Caco-2 (cell line): ENCODE results near the gene ASTN2. TPM values are rescaled to one million over a fixed set of nuclear protein-coding genes. Genes with fewer than 3 reads are reported as not detected.

Source experiments
- BruUV-seq: library from RNA; stranded (reverse); fragments of 400-500 nt; replicated peaks from 2 replicates; lab custom pipeline; 2021; lab: Mats Ljungman, UMichigan
- CTCF ChIA-PET: fragments of 300-600 bp; sonication (Branson Sonifier 250); formaldehyde crosslinking; loops from one replicate; lab custom pipeline; 2022; ENCODE audit warnings: antibody characterized with exemption; lab: Charles Lee
- POLR2A ChIA-PET: fragments of 300-600 bp; sonication (Branson Sonifier 250); formaldehyde crosslinking; loops from one replicate; lab custom pipeline; 2022; ENCODE audit warnings: antibody characterized with exemption; lab: Charles Lee
- DNase-seq, 2 experiments: peaks; one replicate each; pipeline versions ENCODE4 v3.0.0 to v3.0.0-alpha.2; 2020 to 2022
- H3K27me3 ChIP-seq: replicated peaks from 2 replicates; pipeline ENCODE4 v1.6.0; 2011; ENCODE audit warnings: low read length; ENCODE audit not compliant: control insufficient read depth, insufficient read depth
- H3K36me3 ChIP-seq: 2 replicates; pipeline ENCODE4 v1.5.1; 2011; ENCODE audit warnings: low read length; ENCODE audit not compliant: control insufficient read depth, insufficient read depth
- H3K4me1 ChIP-seq: fragments of 250-450 bp; sonication (Bioruptor Pico); 2 replicates; pipeline ENCODE4 v1.5.1; 2020; ENCODE audit warnings: mild to moderate bottlenecking
- H3K4me3 ChIP-seq: 2 replicates; pipeline ENCODE4 v1.5.1; 2011; ENCODE audit warnings: low read depth, mild to moderate bottlenecking, control low read depth, low read length
- H3K9me3 ChIP-seq: fragments of 250-450 bp; sonication (Bioruptor Pico); 2 replicates; pipeline ENCODE4 v1.5.1; 2020; ENCODE audit warnings: mild to moderate bottlenecking, moderate library complexity
- H3K27ac Mint-ChIP-seq: one replicate; pipeline ENCODE4 v1.8.0; 2022; ENCODE audit warnings: mixed read lengths; ENCODE audit not compliant: unreplicated experiment
- H3K27me3 Mint-ChIP-seq: one replicate; pipeline ENCODE4 v1.8.0; 2022; ENCODE audit warnings: mixed read lengths; ENCODE audit not compliant: insufficient read depth, unreplicated experiment
- H3K36me3 Mint-ChIP-seq: one replicate; pipeline ENCODE4 v1.8.0; 2022; ENCODE audit warnings: mild to moderate bottlenecking, mixed read lengths; ENCODE audit not compliant: insufficient read depth, unreplicated experiment
- H3K4me1 Mint-ChIP-seq: one replicate; pipeline ENCODE4 v1.8.0; 2022; ENCODE audit warnings: low read depth, mixed read lengths; ENCODE audit not compliant: unreplicated experiment
- H3K4me3 Mint-ChIP-seq: one replicate; pipeline ENCODE4 v1.8.0; 2022; ENCODE audit warnings: mild to moderate bottlenecking, moderate library complexity, mixed read lengths; ENCODE audit not compliant: unreplicated experiment
- H3K9me3 Mint-ChIP-seq: one replicate; pipeline ENCODE4 v1.8.0; 2022; ENCODE audit warnings: mixed read lengths; ENCODE audit not compliant: unreplicated experiment
- intact Hi-C: fragments of 100-400 bp; cut with micrococcal nuclease; formaldehyde crosslinking; loops from one replicate; pipeline ENCODE4 v1.10.0; 2022; ENCODE audit not compliant: unreplicated experiment
- total RNA-seq: library from RNA; stranded (reverse); gene quantifications from 2 replicates; pipeline ENCODE4 v1.2.3, GENCODE V29; 2022
- TF ChIP-seq, protein P1 (sequence below), 2 experiments: fragments of 200-600 bp in 1 of 2; IDR thresholded peaks; 1 replicate in 1 of 2; 2 replicates in 1 of 2; pipeline versions ENCODE4 v1.5.1 to v1.8.0; 2011 to 2022; ENCODE audit warnings: antibody characterized with exemption in 1 of 2, control low read depth in 1 of 2, inconsistent platforms in 1 of 2, low read depth in 1 of 2, low read length in 1 of 2, mild to moderate bottlenecking in 1 of 2, moderate library complexity in 1 of 2; ENCODE audit not compliant: insufficient read depth in 1 of 2, severe bottlenecking in 1 of 2, unreplicated experiment in 1 of 2

Gene ASTN2
- total RNA-seq, 1 experiment from 2014 or later, result 12.7 TPM

DNA sequence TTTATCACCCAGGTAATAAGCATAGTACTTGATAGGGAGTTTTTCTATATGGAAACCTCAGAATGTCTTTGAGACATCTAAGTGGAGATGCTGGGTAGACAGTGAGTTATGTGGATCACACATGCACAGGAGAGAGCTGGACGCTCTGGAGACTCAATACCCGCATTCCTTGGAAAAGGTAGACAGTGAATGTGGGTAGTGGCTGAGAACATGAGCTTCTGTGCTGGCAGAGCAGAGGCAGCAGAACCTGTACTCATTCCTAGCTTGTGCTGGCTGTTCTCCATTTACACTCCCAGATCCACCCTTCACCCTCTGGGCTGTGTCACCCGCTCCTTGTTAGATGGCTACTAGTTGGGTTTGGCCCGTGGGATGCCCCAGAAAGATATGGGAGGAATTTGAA is 269.8 kb downstream of the ASTN2 start:
- ChIA-PET POLR2A (no interaction called here), CTCF (no interaction called here)
- Histone ChIP-seq H3K36me3 (no peaks in the 10 kb centered on the region), H3K27me3 (no peaks in the 10 kb centered on the region; the same call in 1 of the 2 replicates), H3K9me3 (no peaks in the 10 kb centered on the region), H3K4me1 (no peaks in the 10 kb centered on the region), H3K4me3 (no peak overlapping the region)
- intact Hi-C loops, result no loop called here
- Mint-ChIP-seq H3K27ac (no peak overlapping the region), H3K4me3 (no peak overlapping the region), H3K36me3 (no peaks in the 10 kb centered on the region), H3K27me3 (peaks cover 4% of the 10 kb centered on the region), H3K4me1 (no peaks in the 10 kb centered on the region), H3K9me3 (no peaks in the 10 kb centered on the region)
- DNase-seq, result no peak
- no TSS peak for BruUV-seq
- TF ChIP-seq, protein P1, sequence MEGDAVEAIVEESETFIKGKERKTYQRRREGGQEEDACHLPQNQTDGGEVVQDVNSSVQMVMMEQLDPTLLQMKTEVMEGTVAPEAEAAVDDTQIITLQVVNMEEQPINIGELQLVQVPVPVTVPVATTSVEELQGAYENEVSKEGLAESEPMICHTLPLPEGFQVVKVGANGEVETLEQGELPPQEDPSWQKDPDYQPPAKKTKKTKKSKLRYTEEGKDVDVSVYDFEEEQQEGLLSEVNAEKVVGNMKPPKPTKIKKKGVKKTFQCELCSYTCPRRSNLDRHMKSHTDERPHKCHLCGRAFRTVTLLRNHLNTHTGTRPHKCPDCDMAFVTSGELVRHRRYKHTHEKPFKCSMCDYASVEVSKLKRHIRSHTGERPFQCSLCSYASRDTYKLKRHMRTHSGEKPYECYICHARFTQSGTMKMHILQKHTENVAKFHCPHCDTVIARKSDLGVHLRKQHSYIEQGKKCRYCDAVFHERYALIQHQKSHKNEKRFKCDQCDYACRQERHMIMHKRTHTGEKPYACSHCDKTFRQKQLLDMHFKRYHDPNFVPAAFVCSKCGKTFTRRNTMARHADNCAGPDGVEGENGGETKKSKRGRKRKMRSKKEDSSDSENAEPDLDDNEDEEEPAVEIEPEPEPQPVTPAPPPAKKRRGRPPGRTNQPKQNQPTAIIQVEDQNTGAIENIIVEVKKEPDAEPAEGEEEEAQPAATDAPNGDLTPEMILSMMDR (IDR thresholded peaks at IDR 0.05; ENCODE audit: insufficient read depth in 1 of 2, low read depth in 1 of 2, low read length in 1 of 2, severe bottlenecking in 1 of 2, unreplicated experiment in 1 of 2), result no peak

DNA sequence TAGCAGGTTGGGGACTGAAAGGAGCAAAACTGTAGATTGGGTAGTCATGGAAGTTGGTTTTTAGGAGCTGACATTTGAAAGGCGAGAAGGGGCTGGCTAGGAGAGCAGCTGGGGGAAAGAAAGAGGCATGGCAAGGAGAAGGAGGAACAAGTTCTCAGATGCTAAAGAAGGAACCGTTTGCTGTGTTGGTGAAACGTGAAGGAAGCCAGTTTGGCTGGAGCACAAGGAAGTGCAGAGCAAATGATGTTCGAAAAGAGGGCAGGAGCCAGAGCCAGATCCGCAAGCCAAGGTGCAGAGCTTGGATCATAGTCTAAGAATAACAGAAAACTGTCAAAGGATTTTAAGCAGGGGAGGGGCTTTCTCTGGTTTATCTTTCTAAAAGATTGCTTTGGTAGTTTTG is 276.6 kb downstream of the ASTN2 start:
- no peak for DNase-seq
- no peaks in the 10 kb centered on the region; the same call in 1 of the 2 replicates for H3K27me3 ChIP-seq
- H3K4me1 ChIP-seq, result no peaks in the 10 kb centered on the region
- Mint-ChIP-seq H3K4me3 (no peak overlapping the region), H3K27ac (no peak overlapping the region), H3K4me1 (no peaks in the 10 kb centered on the region), H3K27me3 (peaks cover 13% of the 10 kb centered on the region), H3K9me3 (no peaks in the 10 kb centered on the region), H3K36me3 (no peaks in the 10 kb centered on the region)
- H3K36me3 ChIP-seq, result no peaks in the 10 kb centered on the region
- H3K4me3 ChIP-seq, result no peak overlapping the region
- POLR2A ChIA-PET, result no interaction called here
- no peaks in the 10 kb centered on the region for H3K9me3 ChIP-seq
- TF ChIP-seq, protein P1 (IDR thresholded peaks at IDR 0.05; ENCODE audit: insufficient read depth in 1 of 2, low read depth in 1 of 2, low read length in 1 of 2, severe bottlenecking in 1 of 2, unreplicated experiment in 1 of 2), result no peak
- intact Hi-C loops, result no loop called here
- BruUV-seq, result no TSS peak
- CTCF ChIA-PET, result no interaction called here

DNA sequence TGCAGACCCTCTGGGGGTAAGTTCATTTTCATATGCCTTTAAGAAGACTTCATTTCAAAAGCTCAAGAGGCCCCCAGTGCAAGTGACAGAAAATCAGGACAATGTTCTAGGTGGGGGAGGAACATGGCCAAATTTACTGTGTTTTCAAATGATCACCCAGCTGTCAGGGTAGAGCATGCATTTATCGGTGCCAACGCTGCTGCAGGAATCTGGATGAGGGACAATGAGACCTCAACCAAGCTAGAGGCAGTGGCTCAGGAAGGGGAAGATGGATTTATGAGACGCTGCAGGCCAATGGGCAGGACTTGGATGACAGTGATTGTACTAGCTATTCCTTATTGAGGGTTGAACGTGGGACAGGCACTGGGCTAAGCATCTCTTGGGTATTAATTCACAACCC is 278.4 kb downstream of the ASTN2 start:
- CTCF ChIA-PET, result no interaction called here
- H3K36me3 Mint-ChIP-seq, result no peaks in the 10 kb centered on the region
- no peak for DNase-seq
- no peaks in the 10 kb centered on the region for H3K9me3 Mint-ChIP-seq
- Histone ChIP-seq H3K27me3 (no peaks in the 10 kb centered on the region; the same call in 1 of the 2 replicates), H3K9me3 (no peaks in the 10 kb centered on the region), H3K36me3 (no peaks in the 10 kb centered on the region), H3K4me1 (no peaks in the 10 kb centered on the region), H3K4me3 (no peak overlapping the region)
- TF ChIP-seq, protein P1 (IDR thresholded peaks at IDR 0.05; ENCODE audit: insufficient read depth in 1 of 2, low read depth in 1 of 2, low read length in 1 of 2, severe bottlenecking in 1 of 2, unreplicated experiment in 1 of 2), result no peak
- POLR2A ChIA-PET, result no interaction called here
- intact Hi-C loops, result no loop called here
- no TSS peak for BruUV-seq
- no peak overlapping the region for H3K4me3 Mint-ChIP-seq
- H3K27ac Mint-ChIP-seq, result no peak overlapping the region
- H3K4me1 Mint-ChIP-seq, result no peaks in the 10 kb centered on the region
- peaks cover 9% of the 10 kb centered on the region for H3K27me3 Mint-ChIP-seq
